HG03025 (cell line): ENCODE measurements around the gene SP6.

Experiments used
- ATAC-seq: cut with Tn5 transposase; IDR thresholded peaks from one replicate; pipeline ENCODE4 v1.9.1; 2021; ENCODE audit warnings: mild to moderate bottlenecking, moderate library complexity; ENCODE audit not compliant: unreplicated experiment, low FRiP score

The SP6 gene

GRCh38 chr17:47857551-47858455 lies 6.8 kb upstream of the SP6 start:
- no peak for ATAC-seq

DNA sequence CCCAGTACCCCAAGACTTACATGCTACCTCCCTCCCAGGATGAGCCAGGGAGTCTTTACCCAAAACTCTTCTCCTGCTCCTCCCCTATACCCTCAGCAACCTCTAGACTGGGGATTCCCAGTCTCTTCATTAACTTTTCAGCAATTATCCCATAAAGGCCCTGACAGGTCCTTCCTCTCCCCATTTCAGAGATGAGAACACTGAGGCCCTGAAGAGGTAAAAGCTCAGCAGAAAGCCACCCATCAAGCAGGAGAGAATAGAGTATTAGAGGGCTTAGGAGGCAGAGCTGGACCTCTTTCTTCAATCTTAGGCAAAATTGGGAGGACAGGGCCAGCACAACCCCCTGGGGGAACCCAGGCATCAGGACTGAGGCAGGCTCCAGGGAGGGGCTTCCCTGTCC lies 5.9 kb upstream of the SP6 start:
- no peak for ATAC-seq

- ATAC-seq, result no peak
Measured at GRCh38 chr17:47855737-47856136, 4.8 kb upstream of the SP6 start.

GRCh38 chr17:47853616-47854015 lies 2.7 kb upstream of the SP6 start:
- no peak for ATAC-seq

- no peak for ATAC-seq
Measured at GRCh38 chr17:47852113-47852949, 1.4 kb upstream of the SP6 start.

DNA sequence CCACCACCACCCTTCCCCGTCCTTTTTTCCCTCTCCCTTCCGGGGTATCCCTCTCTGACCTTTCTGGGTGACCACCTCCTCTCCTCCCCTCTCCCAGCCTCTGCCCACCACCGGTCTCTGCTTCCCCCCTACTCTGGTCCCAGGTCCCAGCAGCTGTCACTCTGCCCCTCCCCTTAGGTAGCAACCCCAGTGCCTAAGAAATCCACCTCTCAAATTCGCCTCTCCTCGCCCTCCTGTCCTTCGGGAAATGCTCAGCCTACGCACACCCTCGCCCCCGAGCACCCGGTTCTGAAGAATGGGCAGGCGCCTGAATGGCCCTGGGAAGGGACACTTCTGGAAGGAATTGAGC lies 775 bp upstream of the SP6 start:
- no peak for ATAC-seq

DNA sequence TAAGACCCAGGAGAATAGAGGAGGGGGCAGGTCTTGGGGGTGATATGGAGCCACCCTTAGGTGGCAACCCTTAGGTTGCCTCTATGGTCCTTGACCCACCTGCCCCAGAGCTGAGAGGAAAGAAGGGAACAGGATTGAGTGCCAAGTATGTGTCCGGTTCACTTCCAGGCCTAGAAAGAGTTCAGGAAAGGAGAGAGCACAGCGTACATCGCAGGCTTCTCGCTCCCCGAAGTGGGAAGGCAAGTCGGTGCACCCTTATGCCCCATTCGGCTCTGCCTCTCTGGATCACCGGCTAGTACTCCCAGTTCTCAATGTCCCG lies 631 bp downstream of the SP6 start:
- no peak for ATAC-seq

- no peak for ATAC-seq
Measured at GRCh38 chr17:47848198-47848513, 2.8 kb downstream of the SP6 start.

DNA sequence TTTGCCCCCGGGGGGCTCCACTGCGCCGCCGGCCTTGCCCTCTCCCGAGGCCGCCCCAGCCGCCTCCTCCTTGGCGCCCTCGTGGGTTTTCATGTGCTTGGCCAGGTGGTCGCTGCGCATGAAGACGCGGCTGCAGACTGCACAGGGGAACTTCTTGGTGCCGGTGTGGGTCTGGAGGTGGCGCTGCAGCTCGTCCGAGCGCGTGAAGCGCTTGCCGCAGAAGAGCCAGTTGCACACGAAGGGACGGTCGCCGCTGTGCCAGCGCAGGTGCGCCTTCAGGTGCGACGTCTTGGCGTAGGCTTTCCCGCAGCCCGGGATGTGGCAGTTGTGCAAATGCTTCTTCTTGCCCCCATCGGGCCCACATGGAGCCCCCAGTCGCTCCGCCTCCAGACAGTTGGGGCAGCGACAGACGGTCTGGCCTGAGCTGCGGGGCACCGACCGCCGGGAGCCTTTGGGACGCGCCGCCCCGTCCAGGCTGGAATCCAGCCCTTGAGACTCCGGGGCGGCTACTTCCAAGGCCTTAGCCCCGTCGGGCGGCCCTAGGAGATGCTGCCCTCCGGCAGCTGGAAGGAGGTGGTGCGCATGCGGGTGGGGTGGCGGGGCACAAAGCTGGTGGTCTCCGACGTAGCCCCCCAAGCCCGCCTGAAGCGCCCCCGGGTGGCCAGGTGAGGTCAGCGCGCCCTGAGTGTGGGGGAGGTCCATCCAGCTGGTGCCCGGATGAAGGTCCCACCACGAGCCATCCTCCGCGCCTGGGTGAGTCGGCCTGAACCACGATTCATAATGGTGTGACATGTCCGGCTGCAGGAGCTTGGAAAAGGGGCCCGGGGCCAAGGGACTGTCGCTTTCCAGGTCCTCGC lies 3.4 kb downstream of the SP6 start:
- ATAC-seq, result no peak

DNA sequence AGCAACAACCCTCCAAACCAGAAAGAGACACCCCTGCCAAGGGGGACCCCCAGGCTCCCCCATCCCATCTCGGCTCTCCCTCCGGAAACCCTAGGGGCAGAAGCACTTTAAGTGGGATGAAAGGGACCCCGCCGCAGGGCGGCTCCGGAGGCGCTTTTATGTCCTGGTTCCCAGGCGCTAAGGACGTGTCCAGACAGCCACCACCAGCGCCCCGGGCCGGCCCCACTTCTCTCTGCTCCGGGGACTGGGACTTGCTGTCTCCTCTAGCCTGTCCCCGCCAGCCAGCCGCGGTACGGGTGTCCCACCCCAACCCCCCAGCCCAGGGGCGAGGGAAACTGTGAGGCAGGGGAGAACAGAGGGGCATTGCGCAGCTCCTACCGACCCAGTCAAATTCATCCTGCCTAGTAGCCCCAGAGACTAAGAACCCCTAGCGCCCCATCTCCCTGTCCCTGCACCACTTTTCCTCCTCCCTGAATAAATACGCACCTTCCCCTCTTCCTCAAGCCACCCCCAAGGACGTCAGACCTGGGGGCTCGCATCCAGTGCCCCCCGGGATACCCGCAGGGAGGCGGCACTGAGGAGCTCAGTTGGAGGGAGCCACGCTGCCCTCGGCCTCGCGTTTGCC lies 4.1 kb downstream of the SP6 start:
- ATAC-seq, result no peak

DNA sequence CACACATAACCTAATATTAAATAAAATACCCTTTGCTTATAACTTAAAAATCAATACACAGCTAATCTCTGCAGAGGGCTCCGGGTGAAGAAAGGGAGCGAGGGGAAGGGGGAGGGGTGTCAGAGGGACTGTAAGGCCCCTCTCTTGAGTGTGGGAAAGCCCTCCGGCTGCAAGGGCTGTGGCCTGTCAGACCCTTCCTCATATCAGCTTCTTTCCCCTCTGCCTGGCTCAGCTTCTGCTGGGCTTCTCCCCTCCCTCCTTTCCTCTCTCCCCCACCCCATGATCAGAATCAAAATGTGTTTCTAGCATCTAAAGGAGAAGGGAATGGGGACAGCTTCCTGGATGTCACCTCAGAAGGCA lies 5.3 kb downstream of the SP6 start:
- no peak for ATAC-seq

- no peak for ATAC-seq
Measured at GRCh38 chr17:47844814-47845715, 5.9 kb downstream of the SP6 start.

DNA sequence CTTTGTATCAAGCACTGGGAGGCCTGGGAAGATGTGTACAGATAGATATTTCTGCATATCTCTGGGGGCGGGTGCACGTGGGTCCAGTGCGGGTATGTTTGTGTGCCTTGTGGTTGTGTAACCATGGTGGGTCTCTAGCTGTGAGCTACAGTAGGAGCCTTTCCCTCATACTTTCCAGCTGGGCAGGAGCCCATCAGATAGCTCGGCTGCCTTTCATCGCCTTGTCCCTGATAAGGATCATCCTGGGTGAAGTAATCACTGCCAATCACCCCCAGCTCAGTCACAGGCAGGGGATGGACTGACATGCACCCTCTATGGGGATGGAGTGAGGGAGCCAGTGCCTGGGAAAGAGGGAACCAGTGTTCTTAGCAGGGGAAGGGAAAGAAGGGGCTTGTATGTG lies 6.7 kb downstream of the SP6 start:
- no peak for ATAC-seq

GRCh38 chr17:47843391-47843730 lies 7.6 kb downstream of the SP6 start:
- ATAC-seq, result no peak

DNA sequence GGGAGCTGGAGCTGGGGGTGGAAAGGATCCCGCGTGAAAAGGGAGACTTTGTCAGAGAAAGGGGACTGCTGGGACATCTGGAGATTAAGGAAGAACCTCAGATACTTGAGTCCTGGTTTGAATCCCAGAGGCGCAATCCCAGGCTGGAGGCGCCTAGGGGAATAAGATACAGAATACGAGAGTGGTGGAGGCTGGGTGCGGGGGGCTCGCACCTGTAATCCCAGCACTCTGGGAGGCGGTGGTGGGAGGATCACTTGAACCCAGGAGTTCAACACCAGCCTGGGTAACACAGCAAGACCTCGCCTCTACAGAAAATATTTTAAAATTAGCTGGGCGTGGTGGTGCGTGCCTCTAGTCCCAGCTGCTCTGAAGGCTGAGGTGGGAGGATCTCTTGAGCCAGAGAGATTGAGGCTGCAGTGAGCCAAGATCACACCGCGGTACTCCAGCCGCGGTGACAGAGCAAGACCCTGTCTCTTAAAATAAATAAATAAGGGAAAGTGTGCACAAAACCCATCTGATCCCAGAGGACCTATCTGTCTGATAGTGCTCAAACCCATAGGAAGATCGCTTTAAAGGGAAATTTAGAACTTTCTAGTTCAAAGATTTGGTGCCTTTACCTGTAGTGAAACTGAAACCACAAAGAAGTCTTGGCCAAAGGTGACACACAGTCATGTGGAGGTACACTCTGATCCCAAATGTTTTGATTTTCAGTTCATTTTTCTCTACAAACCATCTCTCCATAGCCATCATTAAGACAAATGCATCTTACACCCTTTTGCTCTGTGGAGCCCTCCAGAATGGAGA lies 9.3 kb downstream of the SP6 start:
- ATAC-seq, result no peak

DNA sequence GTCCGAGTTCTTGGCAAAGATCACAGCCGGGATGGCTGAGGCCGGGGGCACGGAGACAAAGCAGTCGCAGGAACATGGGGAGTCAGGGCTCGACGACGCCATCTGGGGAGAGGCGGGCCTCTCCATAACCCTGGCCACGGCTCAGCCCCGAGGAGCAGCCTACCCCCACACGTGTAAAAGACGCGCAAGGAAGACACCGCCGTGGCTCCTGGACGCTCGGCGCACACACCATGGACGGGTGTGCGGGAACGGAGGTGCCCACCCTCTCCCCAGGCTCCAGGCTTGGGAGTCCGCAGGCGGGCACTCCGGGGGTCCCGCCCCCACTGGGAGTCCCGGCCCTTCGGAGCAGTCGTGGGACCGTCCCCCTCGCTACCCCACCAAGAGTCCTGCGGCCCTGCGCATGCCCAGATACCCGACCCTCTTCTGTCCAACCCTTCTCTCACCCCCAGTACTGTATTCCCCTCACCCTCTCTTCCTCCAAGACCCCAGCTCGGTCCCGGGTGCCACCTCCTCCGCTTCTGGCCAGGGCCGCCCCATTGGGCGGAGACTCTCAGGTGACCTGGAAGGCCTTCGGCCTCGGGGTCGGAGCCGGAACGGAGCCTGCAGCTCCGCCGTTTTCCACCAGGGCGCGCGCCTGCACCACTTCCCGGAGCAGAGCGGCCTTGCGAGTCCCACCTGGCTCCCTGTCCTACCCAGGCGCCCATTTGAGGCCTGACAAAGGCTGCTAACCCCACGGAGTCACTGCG lies 10.0 kb downstream of the SP6 start, which contains the start of gene SCRN2:
Gene SCRN2, minus strand, starts transcription at position 532 of the 746 bp plus-strand sequence. Its CDS starts 430 bp downstream, at position 102.
- ATAC-seq, result peak; percentile 59

DNA sequence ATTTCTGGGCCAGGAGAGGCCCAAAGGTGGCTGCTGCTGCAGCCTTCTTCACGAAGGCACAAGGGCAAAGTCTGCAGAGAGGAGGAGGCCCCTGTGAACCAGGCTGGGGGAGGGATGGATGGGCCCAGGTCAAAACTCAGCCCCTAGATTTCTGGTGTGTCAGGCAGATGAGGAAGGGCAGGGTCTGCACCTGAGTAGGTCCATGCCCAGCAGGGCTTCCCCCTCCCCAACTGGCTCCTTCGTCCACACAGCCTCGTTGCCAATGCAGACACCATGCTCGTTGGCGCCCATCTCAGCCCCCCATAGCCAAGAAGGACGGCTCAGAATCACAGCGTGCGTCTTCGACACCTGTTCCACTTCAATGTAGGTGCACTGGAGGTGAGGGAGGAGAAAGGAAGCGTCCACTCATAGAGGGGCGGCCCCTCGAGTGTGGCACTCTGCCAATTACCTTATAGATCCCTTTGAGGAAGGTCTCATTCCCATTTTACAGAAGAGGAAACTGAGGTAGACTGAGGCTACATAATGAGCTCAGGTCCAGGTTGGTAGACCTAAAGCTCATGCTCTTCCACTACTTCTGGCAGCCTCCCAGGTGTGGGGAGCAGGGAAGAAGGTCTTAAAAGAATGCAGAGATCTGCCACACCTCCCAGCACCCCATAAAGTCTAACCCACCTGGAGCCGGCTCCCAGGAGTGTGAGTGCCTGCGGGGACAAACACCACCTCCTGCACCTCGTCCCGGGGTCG lies 10.8 kb downstream of the SP6 start:
- no peak for ATAC-seq

GRCh38 chr17:47839071-47839470 lies 11.9 kb downstream of the SP6 start:
- ATAC-seq, result no peak
